Measurements from ENCODE around the gene TMEM178B. TPM values are rescaled to one million over a fixed set of nuclear protein-coding genes. Genes with fewer than 3 reads are reported as not detected.

TMEM178B gene
- total and polyA plus RNA-seq, 9 of the 15 experiments (the other 6 are each of a cell fraction or from before 2014, with no cell fraction given): under 0.01 to 0.03 (median 0.01) TPM; not detected in 5

- TF ChIP-seq ZHX1 (conservative IDR thresholded peaks at IDR 0.05; ENCODE audit: low read length) (no peak), SRSF1 (IDR thresholded peaks at IDR 0.05; ENCODE audit: low read depth, low read length) (no peak), TAL1 (IDR thresholded peaks at IDR 0.05) (no peak)
- TF ChIP-seq, protein P1, sequence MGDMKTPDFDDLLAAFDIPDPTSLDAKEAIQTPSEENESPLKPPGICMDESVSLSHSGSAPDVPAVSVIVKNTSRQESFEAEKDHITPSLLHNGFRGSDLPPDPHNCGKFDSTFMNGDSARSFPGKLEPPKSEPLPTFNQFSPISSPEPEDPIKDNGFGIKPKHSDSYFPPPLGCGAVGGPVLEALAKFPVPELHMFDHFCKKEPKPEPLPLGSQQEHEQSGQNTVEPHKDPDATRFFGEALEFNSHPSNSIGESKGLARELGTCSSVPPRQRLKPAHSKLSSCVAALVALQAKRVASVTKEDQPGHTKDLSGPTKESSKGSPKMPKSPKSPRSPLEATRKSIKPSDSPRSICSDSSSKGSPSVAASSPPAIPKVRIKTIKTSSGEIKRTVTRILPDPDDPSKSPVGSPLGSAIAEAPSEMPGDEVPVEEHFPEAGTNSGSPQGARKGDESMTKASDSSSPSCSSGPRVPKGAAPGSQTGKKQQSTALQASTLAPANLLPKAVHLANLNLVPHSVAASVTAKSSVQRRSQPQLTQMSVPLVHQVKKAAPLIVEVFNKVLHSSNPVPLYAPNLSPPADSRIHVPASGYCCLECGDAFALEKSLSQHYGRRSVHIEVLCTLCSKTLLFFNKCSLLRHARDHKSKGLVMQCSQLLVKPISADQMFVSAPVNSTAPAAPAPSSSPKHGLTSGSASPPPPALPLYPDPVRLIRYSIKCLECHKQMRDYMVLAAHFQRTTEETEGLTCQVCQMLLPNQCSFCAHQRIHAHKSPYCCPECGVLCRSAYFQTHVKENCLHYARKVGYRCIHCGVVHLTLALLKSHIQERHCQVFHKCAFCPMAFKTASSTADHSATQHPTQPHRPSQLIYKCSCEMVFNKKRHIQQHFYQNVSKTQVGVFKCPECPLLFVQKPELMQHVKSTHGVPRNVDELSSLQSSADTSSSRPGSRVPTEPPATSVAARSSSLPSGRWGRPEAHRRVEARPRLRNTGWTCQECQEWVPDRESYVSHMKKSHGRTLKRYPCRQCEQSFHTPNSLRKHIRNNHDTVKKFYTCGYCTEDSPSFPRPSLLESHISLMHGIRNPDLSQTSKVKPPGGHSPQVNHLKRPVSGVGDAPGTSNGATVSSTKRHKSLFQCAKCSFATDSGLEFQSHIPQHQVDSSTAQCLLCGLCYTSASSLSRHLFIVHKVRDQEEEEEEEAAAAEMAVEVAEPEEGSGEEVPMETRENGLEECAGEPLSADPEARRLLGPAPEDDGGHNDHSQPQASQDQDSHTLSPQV (IDR thresholded peaks at IDR 0.05): no peak
These were observed 288.9 kb downstream of the TMEM178B start (continued) for GRCh38 chr7:141362580-141363435.
